ENCODE measurements around the gene SFTA2.
A peak's percentile ranks its signal among the peaks of the same experiment; 100 is the strongest.
"Not testable (repeated sequence)": the region's sequence is repeated elsewhere in the genome, so short reads cannot be mapped to it uniquely, and the experiment has no call there.

SFTA2 gene

GRCh38 chr6:30942338-30943060, 10.5 kb upstream of the SFTA2 start:
- peak; percentile 71 for DNase-seq (ENCODE audit: low read depth)

DNA sequence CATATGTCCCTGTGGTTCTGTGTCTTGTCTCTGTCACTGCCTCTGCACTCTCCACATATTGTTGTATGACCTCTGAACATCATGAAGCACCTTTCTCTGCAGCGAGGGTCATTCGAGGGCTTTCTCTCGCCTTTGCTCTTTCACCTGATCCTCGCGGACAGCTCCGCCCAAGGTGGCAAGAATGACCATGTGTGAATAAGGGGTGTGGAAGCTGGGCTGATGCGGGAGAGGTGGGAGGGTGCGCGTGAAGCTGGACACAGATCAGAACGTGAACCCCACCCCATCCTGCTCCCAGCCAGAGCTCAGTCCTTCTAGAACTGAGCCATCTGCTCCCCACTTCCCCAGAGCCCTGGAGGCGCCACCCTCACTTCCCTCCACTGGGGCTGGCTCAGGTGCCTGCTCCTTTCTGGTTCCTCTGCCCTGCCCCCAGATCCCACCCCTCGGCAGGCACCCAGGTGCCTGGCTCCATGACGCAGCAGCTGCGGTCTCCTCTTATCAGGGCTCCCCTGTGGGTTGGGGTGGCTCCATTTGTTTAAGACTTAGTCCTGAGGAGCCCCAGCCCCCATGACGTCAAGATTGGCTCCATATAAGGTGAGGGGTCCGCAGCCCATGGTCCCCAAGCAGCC, 8.5 kb upstream of the SFTA2 start, which contains the start of gene MUCL3:
Gene MUCL3, plus strand, starts transcription at position 613 of the 626 bp plus-strand sequence. CDS start 27 bp downstream, outside the sequence.
- DNase-seq (ENCODE audit: low read depth) = no peak

- DNase-seq (ENCODE audit: low read depth) = no peak
Observed at GRCh38 chr6:30939473-30939872, 7.5 kb upstream of the SFTA2 start.

GRCh38 chr6:30938730-30939129, 6.8 kb upstream of the SFTA2 start:
- no peak for DNase-seq (ENCODE audit: low read depth)

- no peak for DNase-seq (ENCODE audit: low read depth)
Observed at GRCh38 chr6:30937265-30937664, 5.3 kb upstream of the SFTA2 start.

GRCh38 chr6:30935018-30935417, 3.0 kb upstream of the SFTA2 start:
- DNase-seq (ENCODE audit: low read depth) = no peak

- no peak for DNase-seq (ENCODE audit: low read depth)
Observed at GRCh38 chr6:30932665-30933365, 845 bp upstream of the SFTA2 start.

DNA sequence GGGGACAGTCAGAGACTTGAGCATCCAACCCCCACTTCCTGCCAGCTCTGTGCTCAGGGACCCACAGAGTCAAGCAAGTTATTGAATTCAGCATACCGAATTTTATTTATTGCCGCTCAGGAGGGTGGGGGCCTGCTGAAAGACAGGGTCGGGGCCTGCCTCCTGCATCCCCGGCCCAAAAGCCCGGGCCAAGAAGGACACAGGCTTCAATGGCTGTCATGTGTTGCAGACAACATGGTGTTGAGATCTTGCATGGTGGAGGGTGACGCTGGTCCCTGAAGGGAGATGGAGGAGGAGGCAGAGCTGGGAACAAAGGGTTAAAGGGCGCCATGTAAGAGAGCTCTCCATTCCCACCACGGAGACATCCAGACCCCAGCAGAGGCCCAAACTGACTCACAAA, 698 bp downstream of the SFTA2 start:
- no peak for DNase-seq (ENCODE audit: low read depth)

GRCh38 chr6:30930506-30930905, 1.5 kb downstream of the SFTA2 start:
- no peak for DNase-seq (ENCODE audit: low read depth)

GRCh38 chr6:30928677-30929076, 3.3 kb downstream of the SFTA2 start:
- DNase-seq (ENCODE audit: low read depth) = no peak

DNA sequence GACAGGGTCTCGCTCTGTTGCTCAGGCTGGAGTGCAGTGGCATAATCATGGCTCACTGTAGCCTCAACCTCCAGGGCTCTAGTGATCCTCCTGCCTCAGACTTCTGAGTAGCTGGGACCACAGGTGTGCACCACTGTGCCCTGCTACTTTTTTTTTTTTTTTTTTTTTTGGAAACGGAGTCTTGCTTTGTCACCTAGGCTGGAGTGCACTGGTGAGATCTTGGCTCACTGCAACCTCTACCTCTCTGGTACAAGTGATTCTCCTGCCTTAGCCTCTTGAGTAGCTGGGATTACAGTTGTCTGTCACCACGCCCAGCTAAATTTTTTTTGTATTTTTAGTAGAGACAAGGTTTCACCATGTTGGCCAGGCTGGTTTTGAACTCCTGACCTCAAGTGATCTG, 4.9 kb downstream of the SFTA2 start:
- DNase-seq (ENCODE audit: low read depth) = not testable (repeated sequence)

- DNase-seq (ENCODE audit: low read depth) = no peak
Observed at GRCh38 chr6:30926644-30927043, 5.3 kb downstream of the SFTA2 start.

GRCh38 chr6:30924040-30924627, 7.8 kb downstream of the SFTA2 start:
- not testable (repeated sequence) for DNase-seq (ENCODE audit: low read depth)

DNA sequence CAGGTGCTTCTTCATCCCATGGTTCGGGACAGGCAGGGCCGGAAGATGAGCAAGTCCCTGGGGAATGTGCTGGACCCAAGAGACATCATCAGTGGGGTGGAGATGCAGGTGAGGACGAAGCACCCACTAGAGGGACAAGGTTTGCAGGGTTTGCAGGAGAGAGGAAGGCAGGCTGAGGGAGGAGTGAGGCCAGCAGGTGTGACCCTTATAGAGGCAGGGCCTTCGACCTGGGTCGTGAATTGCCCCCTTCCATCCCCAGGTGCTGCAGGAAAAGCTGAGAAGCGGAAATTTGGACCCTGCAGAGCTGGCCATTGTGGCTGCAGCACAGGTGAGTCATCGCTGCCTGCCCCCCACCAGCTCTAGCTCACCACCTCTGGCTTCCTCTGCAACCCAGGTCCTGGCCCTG, 9.5 kb downstream of the SFTA2 start:
- no peak for DNase-seq (ENCODE audit: low read depth)

GRCh38 chr6:30918670-30919069, 13.3 kb downstream of the SFTA2 start:
- no peak for DNase-seq (ENCODE audit: low read depth)

DNA sequence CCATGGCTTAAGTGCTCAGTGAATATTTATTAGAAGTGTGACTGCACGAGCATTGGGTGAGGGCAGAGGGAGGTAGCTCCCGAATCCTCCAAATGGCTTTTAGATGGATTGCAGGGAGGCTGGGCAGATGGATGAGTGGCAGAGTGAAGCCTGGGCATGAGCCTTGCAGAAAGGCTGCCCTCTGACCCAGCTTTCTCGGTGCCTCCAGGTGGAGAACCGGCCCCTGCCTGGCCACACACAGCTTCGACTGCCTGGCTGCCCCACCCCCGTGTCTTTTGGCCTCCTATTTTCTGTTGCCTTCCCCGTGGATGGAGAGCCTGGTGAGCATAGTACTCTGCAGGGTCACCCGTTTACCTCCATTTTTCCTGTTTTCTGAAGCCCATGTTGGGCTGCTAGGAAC, 14.5 kb downstream of the SFTA2 start:
- no peak for DNase-seq (ENCODE audit: low read depth)

- DNase-seq (ENCODE audit: low read depth) = no peak
Observed at GRCh38 chr6:30917041-30917440, 14.9 kb downstream of the SFTA2 start.

- DNase-seq (ENCODE audit: low read depth) = peak; percentile 39
Observed at GRCh38 chr6:30915591-30915946, 16.4 kb downstream of the SFTA2 start.

DNA sequence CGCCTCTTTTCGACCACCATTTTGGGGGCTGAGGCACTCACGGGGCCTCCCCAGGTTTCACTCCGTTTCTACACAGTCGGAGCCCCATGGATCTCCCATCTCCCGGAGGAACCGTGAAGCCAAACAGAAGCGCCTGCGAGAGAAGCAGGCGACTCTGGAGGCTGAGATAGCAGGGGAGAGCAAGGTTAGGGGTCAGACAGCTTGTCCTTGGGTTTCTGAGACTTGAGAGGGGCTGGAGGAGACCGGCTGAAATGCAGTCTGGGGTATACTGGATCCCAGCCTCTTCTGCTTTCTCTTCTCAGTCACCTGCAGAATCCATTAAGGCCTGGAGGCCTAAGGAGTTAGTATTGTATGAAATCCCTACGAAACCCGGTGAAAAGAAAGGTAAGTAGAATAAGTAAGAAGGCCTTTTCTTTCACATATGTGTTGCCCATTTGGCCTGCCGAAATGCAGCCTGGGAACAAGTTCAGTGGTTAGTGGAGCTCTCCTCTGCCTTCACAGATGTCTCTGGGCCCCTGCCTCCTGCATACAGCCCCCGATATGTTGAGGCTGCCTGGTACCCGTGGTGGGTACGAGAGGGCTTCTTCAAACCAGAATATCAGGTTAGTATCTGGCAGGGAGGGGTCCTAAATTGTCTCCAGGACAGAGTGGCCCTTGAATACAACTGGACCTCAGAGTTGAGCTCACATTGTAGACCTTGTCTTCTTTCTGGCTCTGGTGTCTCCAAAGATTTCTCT, 16.9 kb downstream of the SFTA2 start:
- DNase-seq (ENCODE audit: low read depth) = no peak

- DNase-seq (ENCODE audit: low read depth) = peak; percentile 85
Observed at GRCh38 chr6:30914076-30914853, 17.7 kb downstream of the SFTA2 start, which contains the start of gene VARS2. TSS of gene VARS2 (plus strand) at chr6:30914238. CDS start at chr6:30914837, 599 bp downstream.

DNA sequence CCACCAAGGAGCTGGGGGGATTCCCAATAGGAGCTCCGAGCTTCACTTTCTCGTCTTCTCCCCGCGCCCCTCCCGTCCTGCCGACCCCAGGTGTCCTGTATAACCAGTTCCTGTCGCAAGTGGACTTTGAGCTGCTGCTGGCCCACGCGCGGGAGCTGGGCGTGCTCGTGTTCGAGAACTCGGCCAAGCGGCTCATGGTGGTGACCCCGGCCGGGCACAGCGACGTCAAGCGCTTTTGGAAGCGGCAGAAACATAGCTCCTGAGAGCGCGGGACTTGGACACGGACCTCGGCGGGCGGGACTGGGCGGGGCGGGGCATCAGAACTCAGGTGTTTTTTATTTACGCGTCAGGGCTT, 18.3 kb downstream of the SFTA2 start:
- no peak for DNase-seq (ENCODE audit: low read depth)
